HG03565 (cell line): ENCODE results near the gene MICU2.

ENCODE experiments used
- ATAC-seq: cut with Tn5 transposase; IDR thresholded peaks from one replicate; pipeline ENCODE4 v1.9.1; 2021; ENCODE audit warnings: mild to moderate bottlenecking, moderate library complexity; ENCODE audit not compliant: unreplicated experiment

The MICU2 gene

GRCh38 chr13:21504379-21504778 lies 99.6 kb downstream of the MICU2 start:
- no peak for ATAC-seq

- no peak for ATAC-seq
Measured at GRCh38 chr13:21501686-21502085, 102.3 kb downstream of the MICU2 start.

DNA sequence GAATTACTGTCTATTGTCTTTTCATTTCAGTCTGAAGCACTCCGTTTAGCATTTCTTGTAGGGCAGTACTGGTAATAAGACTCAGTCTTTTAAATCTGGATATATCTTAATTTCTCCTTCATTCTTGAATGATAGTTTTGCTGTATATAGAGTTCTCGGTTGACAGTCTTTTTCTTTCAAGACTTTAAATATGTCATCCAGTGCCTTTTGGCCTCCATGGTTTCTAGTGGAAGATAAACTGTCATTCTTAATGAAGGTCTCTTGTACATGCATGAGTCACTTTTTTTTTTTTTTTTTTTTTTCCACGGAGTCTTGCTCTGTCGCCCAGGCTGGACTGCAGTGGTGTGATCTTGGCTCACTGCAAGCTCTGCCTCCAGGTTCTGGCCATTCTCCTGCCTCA lies 117.6 kb downstream of the MICU2 start:
- ATAC-seq: no peak

DNA sequence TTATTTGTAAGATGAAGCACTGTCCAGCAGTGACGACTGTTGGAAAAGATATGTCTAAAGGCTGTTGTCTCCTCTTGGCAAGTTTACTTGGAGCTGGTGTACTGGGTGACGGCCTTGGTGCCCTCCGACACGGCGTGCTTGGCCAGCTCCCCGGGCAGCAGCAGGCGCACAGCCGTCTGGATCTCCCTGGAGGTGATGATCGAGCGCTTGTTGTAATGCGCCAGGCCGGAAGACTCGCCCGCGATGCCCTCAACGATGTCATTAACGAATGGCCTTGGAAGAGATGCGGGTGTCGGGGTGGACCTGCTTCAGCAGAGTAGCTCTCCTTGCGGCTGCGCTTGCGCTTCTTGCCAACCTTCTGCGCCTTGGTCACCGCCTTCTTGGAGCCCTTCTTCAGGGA lies 120.2 kb downstream of the MICU2 start:
- no peak for ATAC-seq

GRCh38 chr13:21481359-21481758 lies 122.6 kb downstream of the MICU2 start:
- no peak for ATAC-seq

- no peak for ATAC-seq
Measured at GRCh38 chr13:21478881-21479808, 124.8 kb downstream of the MICU2 start.

GRCh38 chr13:21476893-21477472 lies 127.0 kb downstream of the MICU2 start:
- ATAC-seq: peak; percentile 67

- no peak for ATAC-seq
Measured at GRCh38 chr13:21475115-21475514, 128.9 kb downstream of the MICU2 start.

GRCh38 chr13:21470785-21471184 lies 133.2 kb downstream of the MICU2 start:
- ATAC-seq: no peak

DNA sequence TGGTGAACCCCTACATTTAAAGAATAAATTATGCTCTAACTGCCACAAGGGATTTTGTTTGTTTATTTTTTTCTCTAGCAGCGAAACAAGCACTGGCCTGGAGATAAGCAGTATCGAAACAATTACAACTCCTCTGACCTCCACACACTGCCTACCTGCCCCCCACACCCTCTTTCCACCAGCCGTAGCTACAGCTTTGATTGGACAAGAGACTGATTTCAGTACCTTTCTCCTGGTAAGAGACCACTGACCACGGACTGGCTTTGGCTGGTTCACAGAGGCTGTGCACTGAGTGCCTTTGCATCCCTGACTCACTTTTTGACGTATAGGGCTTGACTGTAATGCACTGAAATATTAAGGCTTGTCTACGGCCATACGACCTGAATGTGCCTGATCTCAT lies 137.4 kb downstream of the MICU2 start:
- ATAC-seq: no peak

DNA sequence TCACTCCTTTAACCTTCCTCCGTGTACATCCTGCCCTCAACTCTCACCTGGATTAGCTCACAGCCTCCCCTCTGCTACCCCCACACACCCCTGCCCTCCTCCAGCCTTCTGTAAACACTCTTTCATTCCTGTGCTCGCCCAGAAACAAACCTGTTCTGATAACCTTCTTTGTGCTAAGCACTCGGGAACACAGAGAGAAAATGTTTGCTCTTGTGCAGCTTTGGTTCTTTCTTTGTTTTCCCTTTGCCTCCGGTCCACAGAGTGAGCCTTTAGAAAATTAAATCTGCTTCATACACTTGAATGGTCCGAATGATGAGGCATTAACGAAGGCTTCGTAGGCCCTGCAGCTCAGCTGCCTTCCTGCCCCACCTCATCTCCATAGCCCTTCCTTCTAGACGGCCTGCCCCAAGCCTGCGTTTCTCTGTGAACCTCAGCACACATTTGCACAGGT lies 138.2 kb downstream of the MICU2 start:
- ATAC-seq: no peak

DNA sequence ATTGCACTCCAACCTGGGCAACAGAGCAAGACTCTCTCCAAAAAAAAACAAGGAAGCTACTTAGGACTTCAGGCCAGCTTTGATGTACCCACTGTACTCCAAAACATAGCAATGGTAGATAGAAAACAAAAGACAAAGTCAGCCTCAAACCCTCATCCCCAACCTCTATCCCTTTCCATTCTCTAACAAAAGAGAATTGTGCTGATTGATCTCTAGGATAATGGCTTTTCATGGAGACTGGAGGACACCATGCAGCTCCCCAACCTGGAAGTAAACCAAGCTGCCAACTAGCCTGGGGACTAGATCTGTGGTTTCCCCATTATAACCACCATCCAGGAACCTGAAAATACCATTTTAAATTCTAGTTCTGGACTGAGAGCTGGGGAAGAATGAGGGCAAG lies 140.5 kb downstream of the MICU2 start:
- no peak for ATAC-seq

DNA sequence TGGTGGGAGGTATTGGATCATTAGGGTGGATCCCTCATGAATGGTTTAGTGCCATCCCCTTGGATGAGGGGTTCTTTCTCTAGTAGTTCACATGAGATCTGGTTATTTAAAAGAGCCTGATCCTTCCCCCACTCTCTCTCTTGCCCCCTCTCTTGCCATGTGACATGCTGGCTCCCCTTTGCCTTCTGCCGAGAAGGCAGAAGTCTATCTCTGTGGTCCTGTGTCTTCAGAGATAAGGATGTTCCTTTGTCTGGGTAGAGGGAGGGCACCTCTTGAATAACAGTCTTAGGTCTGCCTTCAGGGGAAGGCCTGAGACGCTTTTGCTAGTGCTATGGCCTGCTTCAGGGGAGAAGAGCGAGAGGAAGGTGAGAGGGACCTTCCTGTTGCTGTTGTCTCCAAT lies 142.8 kb downstream of the MICU2 start:
- no peak for ATAC-seq

DNA sequence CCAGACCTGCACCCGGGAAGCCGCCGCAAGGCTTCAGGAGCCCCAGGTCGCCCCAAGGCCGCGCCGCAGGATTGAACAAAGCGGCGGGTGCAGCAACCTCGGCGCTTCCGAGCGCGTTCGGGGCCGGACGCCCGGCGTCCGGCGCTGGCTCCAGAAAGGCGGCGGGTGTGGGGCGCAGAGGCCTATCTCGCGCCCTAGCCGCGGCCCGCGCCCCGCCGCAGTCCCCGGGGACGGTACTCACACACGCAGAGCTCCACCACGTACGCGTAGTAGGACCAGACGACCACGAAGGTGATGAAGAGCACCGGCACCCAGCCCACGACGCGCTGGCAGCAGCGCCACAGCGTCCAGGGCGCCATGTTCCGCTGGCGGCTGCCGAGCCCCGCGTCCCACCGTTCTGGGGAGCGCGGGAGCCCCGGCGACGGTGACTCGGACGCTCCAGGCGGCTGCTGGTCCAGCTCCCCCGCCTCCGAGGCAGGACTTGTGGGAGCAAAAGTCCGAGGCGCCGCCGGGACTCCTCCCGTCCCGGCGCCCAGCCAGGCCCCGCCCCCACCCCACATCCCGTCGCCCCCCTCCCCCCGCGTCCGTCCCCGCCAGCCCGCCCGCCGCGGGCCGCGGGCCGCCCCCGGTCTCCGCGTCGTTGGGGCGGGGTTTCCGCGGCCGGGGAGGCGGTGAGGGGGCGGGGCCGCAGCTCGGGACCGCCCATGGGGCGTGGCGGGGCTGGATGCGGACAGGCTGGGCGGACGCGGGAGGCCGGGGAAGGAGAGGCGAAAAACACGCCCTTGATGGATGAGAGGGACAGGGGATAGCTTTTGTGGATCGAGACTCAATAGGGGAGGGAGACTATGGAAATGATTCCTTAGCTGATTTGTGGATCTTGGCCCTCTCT lies 144.9 kb downstream of the MICU2 start, which contains the start of gene ZDHHC20:
Gene ZDHHC20 (minus strand): TSS at position 491 of the 889 bp plus-strand sequence. CDS start 132 bp downstream, at position 359.
- peak; percentile 65 for ATAC-seq

GRCh38 chr13:21458451-21458812 lies 145.5 kb downstream of the MICU2 start:
- peak; percentile 17 for ATAC-seq

GRCh38 chr13:21453387-21454081 lies 150.4 kb downstream of the MICU2 start:
- no peak for ATAC-seq

- ATAC-seq: no peak
Measured at GRCh38 chr13:21450936-21451335, 153.0 kb downstream of the MICU2 start.

DNA sequence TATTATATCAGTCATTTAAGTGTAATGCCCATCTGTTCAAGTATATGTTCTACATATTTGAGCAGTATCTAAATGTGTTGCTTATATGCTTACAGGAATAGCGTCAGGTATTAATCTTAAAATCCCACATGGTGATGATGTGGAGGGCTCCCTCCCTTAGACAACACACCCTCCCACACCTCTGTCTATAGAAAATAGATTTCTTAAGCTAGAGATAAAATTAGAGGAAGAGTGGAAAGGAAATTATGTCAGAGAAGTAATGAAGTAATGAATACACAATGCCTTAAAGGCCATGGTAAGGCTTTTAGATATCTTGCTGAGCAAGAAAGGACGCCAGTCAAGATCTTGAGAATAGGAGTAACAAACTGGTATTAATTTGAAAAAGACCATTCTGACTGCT lies 157.3 kb downstream of the MICU2 start:
- ATAC-seq: no peak

- no peak for ATAC-seq
Measured at GRCh38 chr13:21445759-21446158, 158.2 kb downstream of the MICU2 start.

GRCh38 chr13:21443171-21443570 lies 160.8 kb downstream of the MICU2 start:
- ATAC-seq: no peak
